ENCODE data around the gene HOXB7. TPM values are rescaled to one million over a fixed set of nuclear protein-coding genes. Genes with fewer than 3 reads are reported as not detected.

HOXB7 gene
- total RNA-seq, 1 experiment from 2014 or later: 37.3 TPM

DNA sequence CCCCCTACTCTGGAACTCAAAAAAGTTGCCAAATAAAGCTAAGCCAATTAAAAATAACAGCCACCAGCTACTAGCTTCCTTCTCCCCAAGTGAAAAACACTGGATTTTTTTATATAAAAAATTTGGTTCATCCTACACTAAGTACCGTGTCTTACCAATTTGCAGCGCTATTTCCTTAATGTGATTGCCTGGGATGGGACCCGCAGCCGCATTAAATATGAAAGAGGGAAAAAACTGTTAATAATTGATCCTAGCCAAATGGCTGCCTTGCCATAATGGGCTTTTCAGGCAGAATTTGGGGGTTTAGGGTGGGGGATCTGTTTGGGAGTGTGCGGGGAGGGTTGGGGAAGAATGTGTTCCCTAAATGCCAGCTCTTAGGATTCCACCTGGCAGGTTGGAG is 13.3 kb upstream of the HOXB7 start:
- DNase-seq (ENCODE audit: low read depth): no peak

- no peak for DNase-seq (ENCODE audit: low read depth)
Observed at GRCh38 chr17:48623583-48623982, 12.8 kb upstream of the HOXB7 start.

DNA sequence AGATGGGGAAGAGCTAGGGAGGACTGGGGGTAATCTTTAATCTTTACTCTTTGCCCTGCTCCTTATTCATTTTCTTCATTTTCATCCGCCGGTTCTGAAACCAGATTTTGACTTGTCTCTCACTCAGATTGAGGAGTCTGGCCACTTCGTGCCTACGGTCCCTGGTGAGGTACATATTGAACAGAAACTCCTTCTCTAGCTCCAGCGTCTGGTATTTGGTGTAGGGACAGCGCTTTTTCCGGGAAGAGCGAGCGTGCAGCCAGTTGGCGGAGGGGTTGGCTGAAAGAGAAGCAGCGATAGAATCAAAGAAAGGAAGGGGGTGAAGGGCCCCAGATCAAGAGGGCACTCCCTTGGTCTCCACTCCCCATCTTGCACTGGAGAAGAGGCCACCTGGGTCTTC is 12.0 kb upstream of the HOXB7 start:
- DNase-seq (ENCODE audit: low read depth): no peak

DNA sequence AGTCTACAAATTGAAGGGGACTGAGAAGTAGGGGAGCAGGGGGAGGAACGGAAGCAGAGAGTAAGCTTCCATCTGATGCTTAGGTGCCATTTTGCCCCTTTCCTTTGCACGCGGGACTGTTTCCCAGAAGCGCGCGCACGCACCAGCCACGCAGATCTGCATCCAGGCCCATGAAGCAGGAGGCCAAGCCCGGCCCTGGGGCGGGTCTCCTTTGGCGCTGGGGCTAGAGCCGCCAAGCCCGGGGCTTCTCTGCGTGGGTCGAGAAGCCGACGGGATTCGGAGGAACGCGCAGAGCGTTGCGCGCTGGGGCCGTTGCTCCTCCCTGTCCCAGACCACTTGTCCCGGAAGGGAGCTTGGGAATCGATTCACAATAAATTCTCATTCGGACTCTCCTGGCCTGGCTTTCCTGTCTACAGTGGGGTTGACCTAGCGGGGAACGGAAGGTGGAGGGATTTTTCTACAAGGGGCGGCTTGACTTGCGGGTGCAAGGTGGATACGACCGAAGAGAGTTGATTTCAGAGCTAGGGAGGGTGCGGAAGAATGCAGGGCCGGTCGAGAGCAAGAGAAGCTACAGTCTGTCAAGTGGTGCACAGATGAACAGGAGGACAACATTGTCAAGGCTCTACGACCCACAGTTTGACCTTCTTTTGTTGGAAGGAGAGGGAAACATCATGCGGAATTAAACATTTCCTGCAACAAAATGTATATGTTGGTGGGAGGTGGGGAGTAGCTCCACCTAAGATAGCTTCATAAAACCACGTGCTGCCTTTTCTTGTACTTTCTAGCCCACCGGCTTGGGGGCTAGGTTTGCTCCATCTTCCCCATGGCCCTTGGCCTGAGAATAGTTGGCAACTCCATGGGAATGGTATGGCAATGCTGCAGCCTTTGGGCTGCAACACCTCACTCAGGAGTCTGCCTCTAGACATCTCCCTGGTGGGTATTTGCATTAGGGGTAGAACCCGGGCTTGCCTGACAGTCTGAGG is 10.9 kb upstream of the HOXB7 start:
- no peak for DNase-seq (ENCODE audit: low read depth)

- no peak for DNase-seq (ENCODE audit: low read depth)
Observed at GRCh38 chr17:48620461-48621139, 9.8 kb upstream of the HOXB7 start.

GRCh38 chr17:48619826-48620449 is 9.1 kb upstream of the HOXB7 start:
- no peak for DNase-seq (ENCODE audit: low read depth)

DNA sequence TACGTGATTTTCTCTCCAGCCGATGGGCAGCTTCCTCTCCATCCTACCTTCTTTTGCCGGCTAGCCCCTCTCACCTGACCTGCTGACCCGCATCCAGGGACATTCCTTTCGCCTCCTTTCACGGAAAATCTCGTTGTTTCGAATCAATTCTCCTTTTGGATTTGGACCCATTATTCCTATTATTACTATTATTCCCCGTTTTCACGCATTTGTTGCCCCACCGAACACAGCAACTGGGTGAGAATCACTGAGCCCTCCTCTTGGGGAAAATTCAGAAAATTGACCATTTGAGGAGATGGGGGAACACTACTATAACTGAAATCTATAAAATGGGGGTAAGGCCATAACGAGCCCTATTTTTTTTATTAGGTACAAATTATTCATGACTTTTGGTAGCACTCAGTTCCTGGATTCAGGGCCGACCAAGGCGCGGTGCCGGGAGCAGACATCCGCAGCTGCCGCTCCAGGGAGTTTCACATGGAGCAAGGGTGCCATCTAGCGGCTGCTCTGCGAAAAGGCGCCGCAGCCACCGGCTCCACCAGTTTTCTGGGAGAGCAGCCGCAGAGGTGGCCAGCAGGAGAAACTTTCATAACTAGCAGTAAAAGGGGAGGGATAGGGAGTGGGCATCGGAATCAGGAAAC is 7.6 kb upstream of the HOXB7 start:
- peak; percentile 84 for DNase-seq (ENCODE audit: low read depth)

GRCh38 chr17:48617471-48618255 is 6.8 kb upstream of the HOXB7 start:
- DNase-seq (ENCODE audit: low read depth): no peak

GRCh38 chr17:48616717-48617470 is 6.1 kb upstream of the HOXB7 start:
- no peak for DNase-seq (ENCODE audit: low read depth)

- no peak for DNase-seq (ENCODE audit: low read depth)
Observed at GRCh38 chr17:48615963-48616716, 5.3 kb upstream of the HOXB7 start.

DNA sequence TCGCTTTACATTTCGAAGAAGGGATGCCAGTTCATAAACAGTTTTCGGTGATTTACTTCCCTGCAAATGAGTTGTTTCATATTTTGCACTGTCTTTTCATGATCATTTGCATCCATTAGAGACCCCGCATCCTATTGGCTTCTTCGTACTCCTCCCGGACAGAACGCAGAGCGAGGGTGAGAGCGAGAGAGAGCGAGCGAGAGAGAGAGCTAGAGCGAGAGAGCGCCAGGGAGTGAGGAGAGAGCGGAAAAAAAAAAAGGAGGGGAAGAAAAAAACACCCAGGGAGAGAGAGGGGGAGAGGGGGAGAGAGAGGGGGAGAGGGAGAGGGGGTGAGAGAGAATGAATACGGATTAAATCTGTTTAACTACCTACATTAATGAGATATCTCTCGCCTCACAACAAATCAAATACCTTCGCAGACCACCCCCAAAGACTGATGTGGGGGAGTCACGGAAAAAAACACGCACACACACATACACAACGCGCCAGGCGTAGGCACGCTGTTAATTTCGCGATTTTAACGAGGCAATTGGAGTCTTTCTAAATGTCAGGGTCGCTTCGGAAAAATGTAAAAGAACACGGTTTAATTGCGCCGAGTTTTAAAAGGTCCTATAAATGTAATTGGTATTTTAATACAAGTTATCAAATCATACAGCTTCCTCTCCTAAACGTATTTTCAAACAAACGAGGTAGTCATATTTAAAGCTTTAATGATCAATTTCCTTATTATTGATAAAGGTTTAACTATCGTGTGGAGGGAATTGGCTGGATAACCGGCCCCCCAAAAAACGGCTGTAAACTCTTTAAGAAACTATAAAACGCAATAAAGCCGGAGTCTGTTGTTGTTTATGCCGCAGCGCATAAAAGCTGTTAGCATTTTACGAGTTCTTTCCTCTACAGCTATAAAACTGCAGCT is 4.5 kb upstream of the HOXB7 start, which contains the start of gene HOXB8:
HOXB8 (minus strand) TSS at position 246 of the 916 bp plus-strand sequence. CDS start 588 bp downstream, outside the sequence.
- peak; percentile 63 for DNase-seq (ENCODE audit: low read depth)

DNA sequence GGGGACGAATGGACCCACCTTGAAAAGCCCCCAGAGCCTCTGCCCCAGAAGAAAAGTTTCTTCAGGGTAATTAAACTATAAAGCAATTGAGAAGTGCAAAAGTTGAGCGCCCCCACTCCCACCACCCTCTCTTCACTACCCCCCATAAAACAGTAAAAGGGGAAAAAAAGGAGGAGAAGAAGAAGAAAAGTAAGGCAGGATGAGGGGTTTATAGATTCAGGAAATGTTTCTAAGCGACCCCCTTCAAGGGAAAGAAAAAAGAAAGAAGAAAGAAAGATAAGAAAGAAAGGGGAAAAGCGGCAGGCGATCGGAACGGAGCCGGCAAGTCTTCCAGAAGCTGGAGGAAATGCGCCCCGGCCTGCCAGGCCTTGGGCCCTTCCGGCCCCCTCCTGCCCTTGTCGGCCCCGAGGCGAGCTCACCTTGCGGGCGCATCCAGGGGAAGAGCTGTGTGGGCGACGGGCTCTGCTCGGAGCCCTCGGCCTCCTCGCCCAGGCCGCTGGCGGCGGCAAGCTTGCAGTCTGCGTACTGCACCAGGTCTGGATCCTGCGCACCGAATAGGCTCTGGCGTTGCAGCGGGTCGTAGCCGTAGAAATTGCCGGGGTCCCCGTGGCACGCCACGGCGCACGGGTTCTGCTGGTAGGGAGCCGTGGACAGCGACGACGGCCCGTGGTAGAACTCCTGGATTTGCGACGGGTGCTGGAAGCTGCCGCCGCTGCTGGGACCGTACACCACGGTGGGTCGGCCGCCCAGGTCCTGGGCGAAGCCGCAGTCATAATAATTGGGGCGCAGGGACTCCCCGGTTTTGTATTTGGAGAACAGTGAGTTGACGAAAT is 3.3 kb upstream of the HOXB7 start:
- DNase-seq (ENCODE audit: low read depth): peak; percentile 52

DNA sequence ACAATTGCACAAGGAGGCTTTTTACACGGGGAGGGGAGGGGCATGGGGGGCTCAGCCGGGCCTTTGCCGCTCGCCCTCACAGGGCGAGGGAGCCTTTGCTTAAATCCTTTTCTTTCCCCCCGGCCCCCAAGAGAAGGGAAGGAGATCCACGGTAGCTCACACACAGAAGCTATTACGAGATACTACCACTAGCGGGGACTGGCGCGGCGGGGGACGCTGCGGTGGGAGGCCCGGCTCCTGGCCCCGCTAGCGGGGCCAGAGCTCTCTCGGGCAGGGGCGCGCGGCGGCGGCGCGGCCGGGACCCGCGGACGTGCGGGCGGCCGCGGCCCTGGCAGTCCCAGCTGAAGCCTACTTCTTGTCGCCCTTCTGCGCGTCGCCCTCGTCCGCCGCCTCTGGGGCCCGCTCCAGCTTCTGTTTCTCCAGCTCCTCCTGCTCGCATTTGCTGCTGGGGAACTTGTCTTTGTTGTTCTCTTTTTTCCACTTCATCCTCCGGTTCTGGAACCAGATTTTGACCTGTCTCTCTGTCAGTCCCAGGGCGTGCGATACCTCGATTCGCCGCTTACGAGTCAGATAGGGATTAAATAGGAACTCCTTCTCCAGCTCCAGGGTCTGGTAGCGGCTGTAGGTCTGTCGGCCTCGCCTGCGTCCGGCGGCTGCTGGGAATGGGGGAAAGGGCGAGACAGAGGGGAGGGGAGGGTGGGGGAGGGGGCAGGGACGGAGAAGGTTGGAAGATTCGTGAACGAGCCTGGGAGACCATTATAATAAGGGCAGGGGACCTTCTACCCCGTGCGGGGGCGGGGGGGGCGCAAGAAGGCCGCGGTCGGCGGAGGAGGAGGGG is 2.3 kb upstream of the HOXB7 start:
- DNase-seq (ENCODE audit: low read depth): peak; percentile 72

DNA sequence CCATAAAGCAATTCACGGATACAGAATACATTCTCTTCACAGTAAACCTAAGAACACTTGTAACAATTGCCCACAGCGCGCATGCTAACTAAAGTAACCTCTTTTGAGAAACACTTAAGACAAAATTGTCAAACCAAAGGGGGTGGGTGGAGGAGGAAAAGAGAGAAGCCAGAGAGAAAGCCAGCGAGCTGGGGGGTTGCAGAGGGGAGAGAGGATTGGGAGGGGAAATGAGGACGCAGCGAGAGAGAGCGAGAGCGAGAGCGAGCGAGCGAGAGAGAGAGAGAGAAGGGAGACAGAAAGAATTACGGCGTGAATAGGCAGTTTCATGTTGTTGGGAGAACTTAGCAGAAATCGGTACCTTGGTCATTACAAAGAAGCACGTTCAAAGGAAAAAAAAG is 1.6 kb upstream of the HOXB7 start:
- DNase-seq (ENCODE audit: low read depth): peak; percentile 57

- DNase-seq (ENCODE audit: low read depth): peak; percentile 72
Observed at GRCh38 chr17:48611681-48612455, 1.1 kb upstream of the HOXB7 start.

DNA sequence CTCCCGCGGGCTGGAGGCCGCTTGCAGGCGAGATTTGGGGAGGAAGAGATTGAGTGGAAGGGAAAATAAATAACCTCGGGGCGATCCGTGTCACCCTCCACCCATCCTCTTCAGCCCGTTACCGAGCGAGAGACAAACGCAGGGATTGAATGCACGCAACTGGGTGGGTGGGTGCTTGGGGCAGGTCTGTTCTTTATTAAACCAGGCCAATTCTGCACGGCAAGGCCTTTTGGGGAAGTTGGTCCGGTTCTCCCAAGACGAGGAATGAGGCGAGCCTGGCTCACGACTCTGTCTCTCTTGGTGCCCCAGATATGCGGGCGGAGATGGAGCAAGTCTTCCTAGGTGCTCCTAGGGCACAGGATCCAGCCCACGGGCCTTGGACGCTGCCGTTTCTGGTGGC is 396 bp upstream of the HOXB7 start:
- peak; percentile 52 for DNase-seq (ENCODE audit: low read depth)
